Fibroblast of lung (primary cell): ENCODE measurements around the gene LPP. TPM values are rescaled to one million over a fixed set of nuclear protein-coding genes. Genes with fewer than 3 reads are reported as not detected.
"Not testable (repeated sequence)": the region's sequence is repeated elsewhere in the genome, so short reads cannot be mapped to it uniquely, and the experiment has no call there.

Experiments used
- DNase-seq, 2 donors: peaks; one replicate each; pipeline versions ENCODE4 v3.0.0 to v3.0.0-alpha.2; 2010; ENCODE audit warnings: low read depth in 2 of 2
- H2AFZ ChIP-seq: 2 replicates; pipeline ENCODE4 v1.5.1; 2012; ENCODE audit warnings: low read length, control low read depth, inconsistent platforms
- H3K27ac ChIP-seq: 2 replicates; pipeline ENCODE4 v1.5.1; 2011; ENCODE audit warnings: low read length, control low read depth; ENCODE audit not compliant: insufficient read depth
- H3K27me3 ChIP-seq: 2 replicates; pipeline ENCODE4 v1.5.1; 2011; ENCODE audit warnings: mild to moderate bottlenecking, low read length; ENCODE audit not compliant: control insufficient read depth, insufficient read depth
- H3K36me3 ChIP-seq: 2 replicates; pipeline ENCODE4 v1.5.1; 2011; ENCODE audit warnings: low read length; ENCODE audit not compliant: control insufficient read depth, insufficient read depth
- H3K4me1 ChIP-seq: 2 replicates; pipeline ENCODE4 v1.5.1; 2011; ENCODE audit warnings: low read length; ENCODE audit not compliant: control insufficient read depth, insufficient read depth; ENCODE audit errors: extremely low read depth
- H3K4me2 ChIP-seq: 2 replicates; pipeline ENCODE4 v1.5.1; 2011; ENCODE audit warnings: low read length, control low read depth; ENCODE audit not compliant: insufficient read depth; ENCODE audit errors: extremely low read depth
- H3K4me3 ChIP-seq, 4 experiments: fragments of 200-600 bp in 1 of 4; sonication (generic) in 1 of 4; replicated peaks in 1 of 4; 2 replicates each; pipeline ENCODE4 v1.5.1; 2011 to 2016; ENCODE audit warnings: low read length in 4 of 4, low read depth in 3 of 4, mild to moderate bottlenecking in 3 of 4, control low read depth in 2 of 4, inconsistent platforms in 1 of 4, mixed read lengths in 1 of 4; ENCODE audit not compliant: insufficient read depth in 1 of 4; ENCODE audit errors: control extremely low read depth in 1 of 4
- H3K79me2 ChIP-seq: 2 replicates; pipeline ENCODE4 v1.5.1; 2012; ENCODE audit warnings: mild to moderate bottlenecking, low read length, inconsistent platforms; ENCODE audit not compliant: control insufficient read depth, insufficient read depth
- H3K9ac ChIP-seq: 2 replicates; pipeline ENCODE4 v1.5.1; 2011; ENCODE audit warnings: mild to moderate bottlenecking, low read length, control low read depth; ENCODE audit not compliant: insufficient read depth
- H3K9me3 ChIP-seq: 2 replicates; pipeline ENCODE4 v1.5.1; 2012; ENCODE audit warnings: low read depth, low read length; ENCODE audit not compliant: control insufficient read depth, insufficient read depth
- H4K20me1 ChIP-seq: 2 replicates; pipeline ENCODE4 v1.5.1; 2011; ENCODE audit warnings: low read length; ENCODE audit not compliant: control insufficient read depth, insufficient read depth; ENCODE audit errors: extremely low read depth
- EZH2 ChIP-seq: IDR thresholded peaks from 2 replicates; pipeline ENCODE4 v1.5.1; 2012; ENCODE audit warnings: low read length, control low read depth, mild to moderate bottlenecking; ENCODE audit errors: missing control alignments
- polyA plus RNA-seq, 2 donors: library from polyadenylated mRNA; depleted of rRNA in 1 of 2; stranded (reverse) in 1 of 2; unstranded in 1 of 2; fragments of >200 nt; gene quantifications; 2 replicates each; pipeline ENCODE4 v1.2.1, GENCODE V29; 2011 to 2012; ENCODE audit warnings: missing spikeins in 1 of 2
- total RNA-seq: library from RNA; depleted of rRNA; stranded (reverse); fragments of >200 nt; gene quantifications from 2 replicates; pipeline ENCODE4 v1.2.1, GENCODE V29; 2014
- TF ChIP-seq, protein P1 (sequence below), 2 donors: IDR thresholded peaks in 1 of 2; conservative IDR thresholded peaks in 1 of 2; 1 replicate in 1 of 2; 2 replicates in 1 of 2; pipeline ENCODE4 v1.5.1; 2011 to 2012; ENCODE audit warnings: low read length in 2 of 2, control low read depth in 1 of 2, inconsistent platforms in 1 of 2, low read depth in 1 of 2, mild to moderate bottlenecking in 1 of 2

LPP gene
- total and polyA plus RNA-seq, 2 donors (not counting 1 experiment from before 2014, with no cell fraction given): 69.0 to 124 TPM

- H3K4me1 ChIP-seq: peaks cover 3% of the 10 kb centered on the region
- no peak overlapping the region for H3K9ac ChIP-seq
- no peak for TF ChIP-seq EZH2
- TF ChIP-seq, protein P1, sequence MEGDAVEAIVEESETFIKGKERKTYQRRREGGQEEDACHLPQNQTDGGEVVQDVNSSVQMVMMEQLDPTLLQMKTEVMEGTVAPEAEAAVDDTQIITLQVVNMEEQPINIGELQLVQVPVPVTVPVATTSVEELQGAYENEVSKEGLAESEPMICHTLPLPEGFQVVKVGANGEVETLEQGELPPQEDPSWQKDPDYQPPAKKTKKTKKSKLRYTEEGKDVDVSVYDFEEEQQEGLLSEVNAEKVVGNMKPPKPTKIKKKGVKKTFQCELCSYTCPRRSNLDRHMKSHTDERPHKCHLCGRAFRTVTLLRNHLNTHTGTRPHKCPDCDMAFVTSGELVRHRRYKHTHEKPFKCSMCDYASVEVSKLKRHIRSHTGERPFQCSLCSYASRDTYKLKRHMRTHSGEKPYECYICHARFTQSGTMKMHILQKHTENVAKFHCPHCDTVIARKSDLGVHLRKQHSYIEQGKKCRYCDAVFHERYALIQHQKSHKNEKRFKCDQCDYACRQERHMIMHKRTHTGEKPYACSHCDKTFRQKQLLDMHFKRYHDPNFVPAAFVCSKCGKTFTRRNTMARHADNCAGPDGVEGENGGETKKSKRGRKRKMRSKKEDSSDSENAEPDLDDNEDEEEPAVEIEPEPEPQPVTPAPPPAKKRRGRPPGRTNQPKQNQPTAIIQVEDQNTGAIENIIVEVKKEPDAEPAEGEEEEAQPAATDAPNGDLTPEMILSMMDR (conservative IDR thresholded peaks at IDR 0.05 in 1 of 2, IDR thresholded peaks at IDR 0.05 in 1 of 2; ENCODE audit: low read depth in 1 of 2, low read length in 2 of 2): no peak
These were observed 547.6 kb downstream of the LPP start for GRCh38 chr3:188701485-188701969.

GRCh38 chr3:188702028-188702427, 548.1 kb downstream of the LPP start:
- H3K36me3 ChIP-seq, H3K27ac ChIP-seq, H2AFZ ChIP-seq, H3K27me3 ChIP-seq, H4K20me1 ChIP-seq, H3K4me3 ChIP-seq, H3K9ac ChIP-seq, DNase-seq, H3K9me3 ChIP-seq, H3K4me2 ChIP-seq, H3K4me1 ChIP-seq, H3K79me2 ChIP-seq: not testable (repeated sequence)

More at GRCh38 chr3:188701485-188701969, 547.6 kb downstream of the LPP start:
- H3K27ac ChIP-seq: no peak overlapping the region
- H3K79me2 ChIP-seq: no peaks in the 10 kb centered on the region
- no peaks in the 10 kb centered on the region for H3K27me3 ChIP-seq
- no peak overlapping the region for H3K4me3 ChIP-seq
- no peaks in the 10 kb centered on the region for H4K20me1 ChIP-seq
- H3K4me2 ChIP-seq: no peak overlapping the region
- no peaks in the 10 kb centered on the region for H3K9me3 ChIP-seq
- no peaks in the 10 kb centered on the region for H3K36me3 ChIP-seq
- no peak for DNase-seq
- H2AFZ ChIP-seq: no peak overlapping the region

DNA sequence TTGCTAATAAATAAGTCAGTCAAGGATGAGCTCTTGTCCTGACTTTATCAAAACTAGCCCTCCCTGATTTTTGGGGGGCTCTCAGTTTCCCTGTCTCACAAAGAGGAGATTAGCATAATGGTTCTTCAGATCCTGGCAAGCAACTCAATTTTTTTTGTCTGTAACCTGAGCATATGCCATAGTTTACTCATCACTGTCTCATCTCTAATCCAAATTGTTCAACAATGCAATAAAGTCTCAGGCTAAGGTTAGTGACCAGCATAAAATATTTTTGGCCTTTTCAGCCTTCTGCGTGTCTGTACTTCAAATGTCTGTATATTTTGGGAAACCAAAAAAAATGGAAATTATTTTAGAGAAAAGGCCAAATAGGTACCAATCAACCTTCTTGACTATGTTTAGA, 552.2 kb downstream of the LPP start:
- Histone ChIP-seq H3K4me3 (no peak overlapping the region), H3K9me3 (no peaks in the 10 kb centered on the region), H3K9ac (no peak overlapping the region), H3K79me2 (no peaks in the 10 kb centered on the region), H3K27ac (no peak overlapping the region), H3K4me1 (peaks cover 3% of the 10 kb centered on the region), H4K20me1 (no peaks in the 10 kb centered on the region), H2AFZ (no peak overlapping the region), H3K36me3 (no peaks in the 10 kb centered on the region), H3K27me3 (no peaks in the 10 kb centered on the region), H3K4me2 (peak overlapping the region; percentile 45)
- no peak for TF ChIP-seq EZH2
- TF ChIP-seq, protein P1 (conservative IDR thresholded peaks at IDR 0.05 in 1 of 2, IDR thresholded peaks at IDR 0.05 in 1 of 2; ENCODE audit: low read depth in 1 of 2, low read length in 2 of 2): no peak
- peak in 1 of 2 donors; percentile 37 for DNase-seq
